NB4 (cell line): ENCODE results near the gene CCDC38.

Experiments
- CTCF ChIP-seq: IDR thresholded peaks from one replicate; pipeline ENCODE4 v1.5.1; 2012; ENCODE audit warnings: low read depth, low read length
- POLR2A ChIP-seq: IDR thresholded peaks from 2 replicates; pipeline ENCODE4 v1.6.1; 2011; ENCODE audit warnings: mild to moderate bottlenecking; ENCODE audit not compliant: insufficient read length; ENCODE audit errors: extremely low read depth

- no peak for TF ChIP-seq CTCF
- no peak for TF ChIP-seq POLR2A
These were observed 61.0 kb downstream of the CCDC38 start for GRCh38 chr12:95881331-95881955.
